ENCODE measurements around the gene KHDC3L.
A peak's percentile ranks its signal among the peaks of the same experiment; 100 is the strongest.
"Not testable (repeated sequence)": the region's sequence is repeated elsewhere in the genome, so short reads cannot be mapped to it uniquely, and the experiment has no call there.

KHDC3L gene

DNA sequence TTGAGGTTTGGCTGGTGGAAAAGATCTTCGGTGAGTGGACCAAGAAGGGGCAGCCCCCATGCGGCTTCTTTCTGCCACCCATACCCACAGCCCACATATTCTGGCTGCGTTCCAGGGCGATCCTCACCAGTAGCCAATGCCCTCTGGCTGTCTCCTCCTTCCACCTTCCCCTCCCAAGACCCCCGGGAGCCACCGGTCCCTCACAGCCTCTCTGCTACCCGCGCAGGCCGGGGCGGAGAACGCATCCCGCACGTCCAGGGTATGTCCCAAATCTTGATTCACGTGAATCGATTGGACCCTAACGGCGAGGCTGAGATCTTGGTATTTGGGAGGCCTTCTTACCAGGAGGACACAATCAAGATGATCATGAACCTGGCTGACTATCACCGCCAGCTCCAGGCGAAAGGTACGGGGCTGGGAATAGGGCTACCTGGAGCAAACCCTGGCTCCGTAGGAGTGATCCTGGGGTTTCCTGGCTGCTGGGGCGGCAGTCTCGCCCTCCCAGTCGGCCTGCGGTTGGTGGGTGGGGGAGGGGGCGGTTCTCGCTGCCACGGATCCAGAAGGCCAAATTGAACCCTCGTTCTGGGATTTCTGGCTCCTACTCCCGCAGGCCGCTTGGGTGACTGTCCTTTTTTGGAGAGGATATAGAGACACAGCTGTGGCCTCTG, 545 bp downstream of the KHDC3L start:
- ATAC-seq: no peak
- no peaks in the 10 kb centered on the region for H3K27me3 Mint-ChIP-seq
- H3K36me3 Mint-ChIP-seq (ENCODE audit: low read depth): no peaks in the 10 kb centered on the region
- no peak for DNase-seq
- H3K9me3 Mint-ChIP-seq: no peaks in the 10 kb centered on the region
- H3K4me1 Mint-ChIP-seq: no peaks in the 10 kb centered on the region
- H3K4me3 Mint-ChIP-seq: no peak overlapping the region
- H3K27ac Mint-ChIP-seq: no peak overlapping the region

DNA sequence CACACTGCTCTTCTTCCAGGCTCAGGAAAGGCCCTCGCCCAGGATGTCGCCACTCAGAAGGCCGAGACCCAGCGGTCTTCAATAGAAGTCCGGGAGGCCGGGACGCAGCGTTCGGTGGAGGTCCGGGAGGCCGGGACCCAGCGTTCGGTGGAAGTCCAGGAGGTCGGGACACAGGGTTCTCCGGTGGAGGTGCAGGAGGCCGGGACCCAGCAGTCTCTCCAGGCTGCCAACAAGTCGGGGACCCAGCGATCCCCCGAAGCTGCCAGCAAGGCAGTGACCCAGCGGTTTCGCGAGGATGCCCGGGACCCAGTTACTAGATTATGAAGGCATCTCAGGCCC, 1.0 kb downstream of the KHDC3L start:
- Mint-ChIP-seq H3K36me3 (ENCODE audit: low read depth) (no peaks in the 10 kb centered on the region), H3K27me3 (no peaks in the 10 kb centered on the region), H3K27ac (no peak overlapping the region), H3K4me3 (no peak overlapping the region), H3K4me1 (no peaks in the 10 kb centered on the region), H3K9me3 (no peaks in the 10 kb centered on the region)
- no peak for DNase-seq
- no peak for ATAC-seq

DNA sequence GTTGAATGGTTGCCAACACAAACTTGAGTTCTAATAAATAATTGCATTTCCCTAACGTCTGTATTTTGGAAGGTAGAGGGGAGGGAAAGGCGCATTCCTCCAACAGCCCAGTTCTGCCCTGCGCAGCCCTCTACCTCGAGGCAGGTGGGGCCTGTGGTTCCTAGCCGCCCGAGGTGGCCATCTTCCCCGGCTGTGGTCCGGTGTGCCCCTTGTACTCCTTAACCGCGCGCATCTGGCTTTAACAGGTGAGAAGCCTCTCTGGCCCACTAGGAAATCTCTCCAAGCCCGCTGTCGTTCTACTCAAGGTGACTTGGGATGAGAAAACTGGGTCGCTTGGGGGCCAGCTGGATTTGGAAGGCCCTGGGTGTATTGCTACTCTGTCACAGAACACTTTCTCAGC, 1.7 kb downstream of the KHDC3L start:
- DNase-seq (no peak), ATAC-seq (no peak)
- Mint-ChIP-seq H3K9me3 (no peaks in the 10 kb centered on the region), H3K27ac (no peak overlapping the region), H3K4me1 (no peaks in the 10 kb centered on the region), H3K27me3 (no peaks in the 10 kb centered on the region), H3K4me3 (no peak overlapping the region), H3K36me3 (ENCODE audit: low read depth) (no peaks in the 10 kb centered on the region)

DNA sequence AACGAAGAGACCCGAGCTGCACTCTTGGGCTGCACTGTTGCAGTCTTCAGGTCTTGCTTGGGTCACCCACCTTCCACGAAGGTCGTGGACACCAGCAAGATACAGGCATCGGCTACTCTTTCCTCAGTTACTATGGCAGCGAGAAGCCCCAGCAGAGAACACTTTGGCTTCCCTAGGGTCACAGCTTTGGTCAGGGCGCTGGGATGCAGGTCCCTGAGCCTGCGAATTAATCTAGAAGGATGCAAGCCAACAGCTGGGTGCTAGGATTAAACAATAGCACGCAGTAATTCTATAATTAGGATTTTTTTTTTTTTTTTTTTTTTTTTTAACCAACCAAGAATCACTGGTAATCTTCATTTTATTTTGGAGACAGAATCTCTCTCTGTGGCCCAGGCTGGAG, 2.1 kb downstream of the KHDC3L start:
- DNase-seq (no peak), ATAC-seq (no peak)
- Mint-ChIP-seq H3K9me3 (no peaks in the 10 kb centered on the region), H3K27ac (no peak overlapping the region), H3K36me3 (ENCODE audit: low read depth) (no peaks in the 10 kb centered on the region), H3K4me3 (no peak overlapping the region), H3K27me3 (no peaks in the 10 kb centered on the region), H3K4me1 (no peaks in the 10 kb centered on the region)

DNA sequence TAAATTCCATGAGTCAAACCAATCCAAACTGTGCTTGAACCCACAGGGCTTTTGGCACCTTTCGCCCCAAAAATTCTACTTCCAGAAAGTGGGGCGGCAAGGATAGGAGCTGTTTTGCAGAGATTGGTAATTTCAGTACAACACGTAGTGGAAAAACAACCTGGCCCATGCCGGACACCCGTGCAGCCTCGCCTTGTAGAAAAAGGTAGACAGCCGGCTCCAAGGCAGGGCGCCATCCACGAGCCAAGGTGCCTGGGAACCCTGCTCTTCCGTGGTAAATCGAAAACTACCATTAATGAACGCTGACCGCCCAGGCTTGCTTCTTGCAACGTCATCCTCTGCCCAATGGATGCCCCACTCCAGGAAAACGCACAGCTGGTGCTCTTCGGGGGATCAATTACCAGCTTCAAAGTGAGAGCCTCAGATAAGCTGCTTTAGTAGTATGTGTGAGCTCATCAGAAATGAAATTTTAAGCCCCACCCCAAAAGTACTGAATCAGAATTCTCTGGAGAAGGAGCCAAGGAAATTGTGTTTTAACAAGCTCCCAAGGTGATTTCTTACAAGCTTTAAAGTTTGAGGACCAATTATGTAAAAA, 5.4 kb downstream of the KHDC3L start:
- no peaks in the 10 kb centered on the region for H3K4me1 Mint-ChIP-seq
- ATAC-seq: no peak
- H3K27ac Mint-ChIP-seq: no peak overlapping the region
- no peaks in the 10 kb centered on the region for H3K36me3 Mint-ChIP-seq (ENCODE audit: low read depth)
- H3K27me3 Mint-ChIP-seq: no peaks in the 10 kb centered on the region
- DNase-seq: no peak
- no peak overlapping the region for H3K4me3 Mint-ChIP-seq
- peaks cover 5% of the 10 kb centered on the region for H3K9me3 Mint-ChIP-seq

DNA sequence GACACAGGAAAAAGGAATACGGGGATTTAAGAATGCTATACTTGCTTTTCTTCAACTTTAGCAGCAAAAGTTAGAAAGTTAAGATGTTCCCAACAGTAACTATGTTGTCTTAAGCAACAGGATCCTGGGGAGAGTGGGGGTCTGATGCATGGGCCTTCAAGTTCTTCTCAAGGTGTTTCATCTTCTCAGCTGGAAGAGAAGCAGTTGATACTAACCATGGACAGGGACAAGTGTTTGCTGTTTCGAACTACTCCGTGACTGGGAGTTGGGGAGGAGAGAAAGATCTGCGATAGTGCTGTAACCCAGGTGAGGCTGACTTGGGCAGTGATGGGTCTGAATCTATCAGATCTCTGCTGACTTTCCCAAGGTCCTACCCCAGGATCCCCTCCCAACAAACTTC, 6.2 kb downstream of the KHDC3L start:
- no peak for ATAC-seq
- Mint-ChIP-seq H3K27me3 (no peaks in the 10 kb centered on the region), H3K4me1 (no peaks in the 10 kb centered on the region), H3K4me3 (no peak overlapping the region), H3K36me3 (ENCODE audit: low read depth) (no peaks in the 10 kb centered on the region), H3K27ac (no peak overlapping the region), H3K9me3 (peaks cover 8% of the 10 kb centered on the region)
- DNase-seq: no peak

DNA sequence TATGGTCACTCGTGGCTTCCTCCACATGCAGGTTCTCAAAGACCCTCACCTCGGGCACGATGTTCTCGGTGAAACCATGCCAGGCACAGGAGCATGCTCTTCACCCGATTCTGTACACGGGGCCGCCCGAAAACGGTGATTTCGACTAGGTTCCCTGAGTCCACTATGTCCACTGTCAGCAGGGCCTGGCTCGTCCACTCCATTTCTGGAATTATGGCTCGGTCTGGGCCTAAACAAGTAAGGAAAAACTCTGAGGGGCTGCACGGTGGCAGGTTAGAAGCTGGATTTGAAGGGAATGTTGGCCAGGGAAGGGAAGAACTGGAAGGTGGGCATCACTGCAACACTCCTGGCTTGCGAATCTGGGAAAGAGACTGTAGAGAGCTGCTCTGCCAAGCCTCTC, 6.7 kb downstream of the KHDC3L start:
- Mint-ChIP-seq H3K9me3 (peaks cover 8% of the 10 kb centered on the region), H3K27me3 (no peaks in the 10 kb centered on the region), H3K4me3 (no peak overlapping the region), H3K4me1 (no peaks in the 10 kb centered on the region), H3K27ac (no peak overlapping the region), H3K36me3 (ENCODE audit: low read depth) (no peaks in the 10 kb centered on the region)
- no peak for DNase-seq
- no peak for ATAC-seq

DNA sequence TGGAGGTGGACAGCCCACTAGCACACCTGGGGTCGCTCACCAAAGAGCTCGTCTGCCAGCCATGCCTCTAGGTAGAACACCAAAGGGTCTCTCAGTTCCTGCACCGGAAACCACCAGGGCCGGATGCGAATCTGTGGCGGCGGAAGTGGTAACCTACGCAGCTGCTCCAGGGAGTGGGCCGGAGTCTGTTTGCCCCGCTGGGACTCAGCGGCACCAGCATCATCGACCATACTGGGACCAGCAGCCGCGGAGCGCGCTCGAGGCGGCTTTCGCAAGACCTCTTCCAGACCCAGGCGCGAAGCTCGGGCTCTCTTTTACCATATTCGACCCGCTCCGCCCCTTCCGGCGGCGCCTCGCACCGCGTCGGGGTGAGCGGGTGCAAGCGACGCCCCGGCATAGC, 7.1 kb downstream of the KHDC3L start, which contains the start of gene OOEP:
Gene OOEP (minus strand): TSS at position 335 of the 400 bp plus-strand sequence. CDS start 105 bp downstream, at position 230.
- Mint-ChIP-seq H3K9me3 (peaks cover 8% of the 10 kb centered on the region), H3K27me3 (no peaks in the 10 kb centered on the region), H3K4me3 (no peak within 1 kb of the TSS), H3K4me1 (no peaks in the 10 kb centered on the region), H3K36me3 (ENCODE audit: low read depth) (no peaks in the 10 kb centered on the region), H3K27ac (no peak within 1 kb of the TSS)
- ATAC-seq (no peak), DNase-seq (no peak)

DNA sequence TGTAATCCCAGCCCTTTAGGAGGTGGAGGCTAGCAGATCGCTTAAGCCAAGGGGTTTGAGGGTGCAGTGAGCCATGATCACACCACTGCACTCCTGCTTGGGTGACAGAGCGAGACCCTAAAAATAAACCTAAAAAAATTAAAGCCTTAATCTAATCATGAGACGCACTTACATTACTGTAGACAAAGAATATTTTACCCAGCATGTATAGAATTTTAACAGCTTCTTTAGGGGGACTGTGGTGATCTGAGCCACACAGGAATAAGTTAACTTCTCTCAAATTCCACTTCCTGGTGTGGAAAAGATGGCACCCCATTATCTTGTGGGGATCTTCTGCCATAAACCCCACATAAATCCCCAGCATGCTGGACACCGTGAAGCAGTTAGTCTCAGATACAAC, 9.5 kb downstream of the KHDC3L start:
- Mint-ChIP-seq H3K4me3 (no peak overlapping the region), H3K9me3 (peaks cover 8% of the 10 kb centered on the region), H3K27ac (no peak overlapping the region), H3K27me3 (no peaks in the 10 kb centered on the region), H3K4me1 (no peaks in the 10 kb centered on the region), H3K36me3 (ENCODE audit: low read depth) (no peaks in the 10 kb centered on the region)
- ATAC-seq (no peak), DNase-seq (no peak)

DNA sequence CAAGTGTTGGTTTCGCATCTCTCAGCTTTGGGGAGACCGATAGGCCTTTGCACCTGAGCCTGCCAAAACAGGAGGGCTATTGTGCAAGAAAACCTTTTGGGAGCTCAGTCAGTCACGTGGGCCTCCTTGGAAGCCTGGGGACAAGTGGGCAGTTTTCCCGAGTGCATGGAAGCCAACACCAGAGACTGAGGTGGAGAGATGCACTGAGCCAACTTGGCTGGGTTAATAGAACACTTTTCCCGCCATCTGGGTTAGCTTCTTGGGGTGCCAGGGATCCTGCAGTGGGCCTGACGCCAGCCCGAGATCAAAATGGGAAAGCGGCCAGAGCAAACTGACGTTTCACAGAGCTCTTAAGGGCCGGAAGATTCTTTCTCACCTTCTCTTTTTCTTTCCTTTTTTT, 10.1 kb downstream of the KHDC3L start:
- Mint-ChIP-seq H3K27ac (no peak overlapping the region), H3K27me3 (no peaks in the 10 kb centered on the region), H3K36me3 (ENCODE audit: low read depth) (no peaks in the 10 kb centered on the region), H3K4me1 (no peaks in the 10 kb centered on the region), H3K9me3 (peaks cover 8% of the 10 kb centered on the region), H3K4me3 (no peak overlapping the region)
- ATAC-seq: no peak
- DNase-seq: no peak

DNA sequence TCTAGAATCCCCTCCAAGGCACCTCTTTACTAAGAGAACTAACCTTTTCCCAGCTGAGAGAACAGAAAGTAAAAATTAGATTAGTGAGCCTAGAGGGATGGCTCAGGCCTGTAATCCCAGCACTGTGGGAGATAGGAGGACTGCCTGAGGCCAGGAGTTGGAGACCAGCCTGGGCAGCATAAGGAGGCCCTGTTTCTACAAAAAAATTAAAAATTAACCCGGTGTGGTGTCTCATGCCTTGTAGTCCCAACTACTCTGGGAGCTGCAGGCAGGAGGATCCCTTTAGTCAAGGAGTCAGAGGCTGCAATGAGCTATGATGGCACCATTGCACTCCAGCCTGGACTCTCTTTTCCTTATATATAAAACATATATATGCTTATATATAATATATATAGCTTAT, 12.8 kb downstream of the KHDC3L start:
- DNase-seq (no peak), ATAC-seq (no peak)
- Mint-ChIP-seq H3K9me3 (peaks cover 4% of the 10 kb centered on the region), H3K4me3 (no peak overlapping the region), H3K27ac (no peak overlapping the region), H3K4me1 (no peaks in the 10 kb centered on the region), H3K27me3 (no peaks in the 10 kb centered on the region), H3K36me3 (ENCODE audit: low read depth) (no peaks in the 10 kb centered on the region)

DNA sequence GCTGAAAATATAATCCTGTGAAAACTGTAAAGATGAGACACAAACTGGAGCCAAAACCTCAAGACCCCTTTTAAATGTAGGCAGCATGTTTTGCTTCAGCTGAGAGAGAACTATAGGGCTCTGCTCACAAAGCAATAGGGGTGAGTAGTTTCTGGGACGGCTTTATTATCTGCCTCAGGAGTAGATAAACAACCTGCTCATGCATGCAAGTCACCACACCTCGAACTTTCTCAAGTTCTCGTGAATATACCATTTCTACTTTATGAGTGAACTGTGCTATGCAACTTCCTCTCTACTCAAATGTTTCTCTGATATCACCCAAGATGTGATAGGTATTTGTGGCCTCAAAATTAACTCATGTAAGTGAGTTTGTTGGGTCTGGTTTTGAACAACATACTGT, 14.8 kb downstream of the KHDC3L start:
- Mint-ChIP-seq H3K4me1 (no peaks in the 10 kb centered on the region), H3K27ac (no peak overlapping the region), H3K27me3 (no peaks in the 10 kb centered on the region), H3K36me3 (ENCODE audit: low read depth) (no peaks in the 10 kb centered on the region), H3K4me3 (no peak overlapping the region), H3K9me3 (peaks cover 3% of the 10 kb centered on the region)
- ATAC-seq: no peak
- DNase-seq: no peak

DNA sequence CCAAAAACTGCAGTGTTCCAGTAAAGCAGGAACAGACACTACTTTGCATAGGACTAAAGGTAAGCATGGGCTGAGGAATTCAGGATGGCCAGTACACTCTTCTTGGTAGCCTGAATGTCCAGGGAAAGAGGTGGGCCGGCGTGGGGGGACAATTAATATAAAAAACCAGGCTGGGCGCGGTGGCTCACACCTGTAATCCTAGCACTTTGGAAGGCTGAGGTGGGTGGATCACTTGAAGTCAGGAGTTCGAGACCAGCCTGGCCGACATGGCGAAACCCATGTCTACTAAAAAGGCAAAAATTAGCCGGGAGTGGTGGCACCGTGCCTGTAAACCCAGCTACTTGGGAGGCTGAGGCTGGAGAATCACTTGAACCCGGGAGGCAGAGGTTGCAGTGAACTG, 19.1 kb downstream of the KHDC3L start:
- not testable (repeated sequence) for H3K36me3 Mint-ChIP-seq (ENCODE audit: low read depth); H3K27ac Mint-ChIP-seq; H3K4me1 Mint-ChIP-seq; H3K9me3 Mint-ChIP-seq; H3K27me3 Mint-ChIP-seq; H3K4me3 Mint-ChIP-seq; DNase-seq; ATAC-seq

DNA sequence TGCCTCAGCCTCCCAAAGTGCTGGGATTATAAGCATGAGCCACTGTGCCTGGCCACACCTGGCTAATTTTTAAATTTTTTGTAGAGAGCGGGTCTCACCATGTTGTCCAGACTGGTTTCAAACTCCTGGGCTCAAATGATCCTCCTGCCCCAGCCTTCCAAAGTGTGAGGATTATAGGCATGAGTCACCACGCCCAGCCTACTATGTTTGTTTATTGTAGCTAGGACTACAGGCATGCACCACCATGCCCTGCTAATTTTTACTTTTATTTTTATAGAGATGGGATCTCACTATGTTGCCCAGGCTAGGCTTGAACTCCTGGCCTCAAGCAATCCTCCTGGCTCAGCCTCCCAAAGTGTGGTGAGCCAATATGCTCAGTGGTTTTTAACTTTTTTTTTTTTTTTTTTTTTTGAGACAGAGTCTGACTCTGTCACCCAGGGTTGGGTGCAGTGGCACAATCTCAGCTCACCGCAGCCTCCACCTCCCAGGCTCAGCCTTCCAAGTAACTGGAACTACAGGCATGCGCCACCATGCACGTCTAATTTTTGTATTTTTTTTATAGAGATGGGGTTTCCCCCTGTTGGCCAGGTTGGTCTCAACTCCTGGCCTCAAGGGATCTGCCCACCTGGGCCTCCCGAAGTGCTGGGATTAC, 20.1 kb downstream of the KHDC3L start:
- ATAC-seq: no peak
- Mint-ChIP-seq H3K27me3 (no peaks in the 10 kb centered on the region), H3K4me3 (no peak overlapping the region)

DNA sequence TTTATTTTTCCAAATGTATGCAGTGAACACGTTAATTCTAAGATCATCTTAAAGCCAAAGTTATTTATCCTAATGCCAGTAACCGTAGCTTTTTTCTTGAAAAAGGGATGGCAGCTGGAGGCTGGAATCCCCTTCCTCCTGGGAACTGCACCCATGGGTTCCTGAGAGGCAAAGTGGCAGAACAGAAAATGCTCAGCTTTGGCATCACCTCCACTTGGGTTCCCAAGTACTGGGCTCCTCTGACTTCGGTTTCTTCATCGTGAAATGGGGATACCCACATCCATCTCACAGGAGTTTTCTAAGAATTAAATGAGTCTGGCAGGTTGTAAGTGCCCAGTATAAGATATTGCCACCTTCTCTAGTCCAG, 26.0 kb downstream of the KHDC3L start:
- peak overlapping the region; percentile 54 for H3K27ac Mint-ChIP-seq
- H3K4me3 Mint-ChIP-seq: peak overlapping the region; percentile 78
- no peak for DNase-seq
- no peaks in the 10 kb centered on the region for H3K36me3 Mint-ChIP-seq (ENCODE audit: low read depth)
- H3K4me1 Mint-ChIP-seq: peaks cover 18% of the 10 kb centered on the region
- no peaks in the 10 kb centered on the region for H3K9me3 Mint-ChIP-seq
- peaks cover 7% of the 10 kb centered on the region for H3K27me3 Mint-ChIP-seq
- no peak for ATAC-seq

More for the DNA sequence above, 20.1 kb downstream of the KHDC3L start:
- no peak for DNase-seq
- Mint-ChIP-seq H3K27ac (no peak overlapping the region), H3K9me3 (no peaks in the 10 kb centered on the region), H3K36me3 (ENCODE audit: low read depth) (no peaks in the 10 kb centered on the region), H3K4me1 (no peaks in the 10 kb centered on the region)

Data from activated naive CD8-positive, alpha-beta T cell treated with anti-CD3 and anti-CD28 coated beads, Interleukin-2, amount 50 U/mL, for 24 hours (primary cell).